Measurements from ENCODE around the gene FAM162B.

DNA sequence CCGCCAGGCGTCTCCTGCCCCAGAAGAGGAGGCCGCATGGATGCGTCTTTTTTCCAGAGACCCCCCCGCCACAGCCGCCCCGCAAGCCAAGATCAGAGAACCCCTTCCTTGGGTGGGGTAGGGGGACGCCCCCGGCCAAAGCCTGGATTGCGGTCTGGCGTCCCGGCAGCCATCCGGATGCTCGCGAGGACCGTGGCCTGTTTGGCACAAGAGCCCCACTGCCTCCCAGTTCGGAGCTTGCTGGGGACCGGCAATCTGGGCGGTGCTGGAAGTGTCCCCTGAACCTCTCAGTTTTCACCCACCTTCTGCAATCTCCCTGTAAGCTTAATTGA, 924 bp downstream of the FAM162B start:
- TF ChIP-seq POLR2AphosphoS5 (IDR thresholded peaks at IDR 0.05) (no peak), POLR2A (IDR thresholded peaks at IDR 0.05) (no peak)
- TF ChIP-seq, protein P1, sequence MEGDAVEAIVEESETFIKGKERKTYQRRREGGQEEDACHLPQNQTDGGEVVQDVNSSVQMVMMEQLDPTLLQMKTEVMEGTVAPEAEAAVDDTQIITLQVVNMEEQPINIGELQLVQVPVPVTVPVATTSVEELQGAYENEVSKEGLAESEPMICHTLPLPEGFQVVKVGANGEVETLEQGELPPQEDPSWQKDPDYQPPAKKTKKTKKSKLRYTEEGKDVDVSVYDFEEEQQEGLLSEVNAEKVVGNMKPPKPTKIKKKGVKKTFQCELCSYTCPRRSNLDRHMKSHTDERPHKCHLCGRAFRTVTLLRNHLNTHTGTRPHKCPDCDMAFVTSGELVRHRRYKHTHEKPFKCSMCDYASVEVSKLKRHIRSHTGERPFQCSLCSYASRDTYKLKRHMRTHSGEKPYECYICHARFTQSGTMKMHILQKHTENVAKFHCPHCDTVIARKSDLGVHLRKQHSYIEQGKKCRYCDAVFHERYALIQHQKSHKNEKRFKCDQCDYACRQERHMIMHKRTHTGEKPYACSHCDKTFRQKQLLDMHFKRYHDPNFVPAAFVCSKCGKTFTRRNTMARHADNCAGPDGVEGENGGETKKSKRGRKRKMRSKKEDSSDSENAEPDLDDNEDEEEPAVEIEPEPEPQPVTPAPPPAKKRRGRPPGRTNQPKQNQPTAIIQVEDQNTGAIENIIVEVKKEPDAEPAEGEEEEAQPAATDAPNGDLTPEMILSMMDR (IDR thresholded peaks at IDR 0.05 in 8 of 11, conservative IDR thresholded peaks at IDR 0.05 in 3 of 11): no peak
